Measurements from ENCODE around the gene GRIN3B.

Gene GRIN3B

GRCh38 chr19:964761-965694 lies 35.2 kb upstream of the GRIN3B start:
- DNase-seq: no peak

GRCh38 chr19:966485-967088 lies 33.6 kb upstream of the GRIN3B start:
- DNase-seq: no peak

- no peak for DNase-seq
Observed at GRCh38 chr19:970695-971094, 29.5 kb upstream of the GRIN3B start.

GRCh38 chr19:971795-972194 lies 28.4 kb upstream of the GRIN3B start:
- DNase-seq: no peak

- DNase-seq: no peak
Observed at GRCh38 chr19:972281-972680, 27.9 kb upstream of the GRIN3B start.

GRCh38 chr19:973726-974563 lies 26.3 kb upstream of the GRIN3B start:
- no peak for DNase-seq

GRCh38 chr19:974564-975257 lies 25.5 kb upstream of the GRIN3B start:
- DNase-seq: no peak

GRCh38 chr19:976476-976875 lies 23.7 kb upstream of the GRIN3B start:
- no peak for DNase-seq

GRCh38 chr19:977058-977464 lies 23.2 kb upstream of the GRIN3B start:
- no peak for DNase-seq

- no peak for DNase-seq
Observed at GRCh38 chr19:979318-979741, 20.9 kb upstream of the GRIN3B start.

- no peak for DNase-seq
Observed at GRCh38 chr19:980133-980998, 19.9 kb upstream of the GRIN3B start.

- DNase-seq: peak; percentile 30
Observed at GRCh38 chr19:982567-983170, 17.6 kb upstream of the GRIN3B start.

GRCh38 chr19:984165-984967 lies 15.9 kb upstream of the GRIN3B start, which contains the start of gene WDR18:
WDR18 (plus strand) TSS chr19:984345; CDS start chr19:984354, 9 bp downstream.
- peak; percentile 75 for DNase-seq

GRCh38 chr19:986083-986482 lies 14.1 kb upstream of the GRIN3B start:
- DNase-seq: no peak

GRCh38 chr19:988081-988480 lies 12.1 kb upstream of the GRIN3B start:
- DNase-seq: no peak

GRCh38 chr19:988510-988909 lies 11.7 kb upstream of the GRIN3B start:
- no peak for DNase-seq

- no peak for DNase-seq
Observed at GRCh38 chr19:989381-990081, 10.7 kb upstream of the GRIN3B start.

- DNase-seq: no peak
Observed at GRCh38 chr19:990119-990571, 10.1 kb upstream of the GRIN3B start.

GRCh38 chr19:990746-991145 lies 9.5 kb upstream of the GRIN3B start:
- DNase-seq: no peak
